Endometrial microvascular endothelial cells (primary cell): ENCODE results near the gene KHK. TPM values are rescaled to one million over a fixed set of nuclear protein-coding genes. Genes with fewer than 3 reads are reported as not detected.
"Not testable (repeated sequence)": the region's sequence is repeated elsewhere in the genome, so short reads cannot be mapped to it uniquely, and the experiment has no call there.

Experiments used
- in situ Hi-C: cut with HindIII; loops from 2 replicates; pipeline ENCODE4 v1.10.0; 2017; ENCODE audit warnings: low sequenced_read_pairs, low pct_unique_long_range_greater_than_20kb; ENCODE audit errors: inconsistent ontology term
- total RNA-seq: library from RNA; depleted of rRNA; stranded (reverse); fragments of >200 nt; gene quantifications from one replicate; pipeline ENCODE4 v1.2.3, GENCODE V29; 2015; ENCODE audit errors: inconsistent ontology term

The KHK gene
- total RNA-seq, 1 donor from 2014 or later = 4.6 TPM

- in situ Hi-C loops = no loop called here
These were observed 29.4 kb upstream of the KHK start for GRCh38 chr2:27057184-27057583.

DNA sequence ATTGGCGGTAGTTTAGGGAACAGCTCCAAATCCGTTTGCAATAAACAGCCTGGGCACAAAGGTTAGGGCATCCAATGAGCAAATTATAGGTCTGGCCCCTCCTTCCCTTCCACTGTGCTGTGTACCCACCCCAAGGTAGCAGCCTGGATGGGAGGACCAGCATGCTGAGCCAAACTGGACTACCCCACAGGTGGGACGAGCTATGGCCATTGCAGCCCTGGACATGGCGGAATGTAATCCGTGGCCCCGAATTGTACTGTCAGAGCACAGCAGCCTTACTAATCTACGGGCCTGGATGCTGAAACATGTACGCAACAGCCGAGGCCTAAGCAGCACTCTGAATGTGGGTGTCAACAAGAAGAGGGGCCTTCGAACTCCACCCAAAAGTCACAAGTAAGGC lies 28.4 kb upstream of the KHK start:
- in situ Hi-C loops = no loop called here

DNA sequence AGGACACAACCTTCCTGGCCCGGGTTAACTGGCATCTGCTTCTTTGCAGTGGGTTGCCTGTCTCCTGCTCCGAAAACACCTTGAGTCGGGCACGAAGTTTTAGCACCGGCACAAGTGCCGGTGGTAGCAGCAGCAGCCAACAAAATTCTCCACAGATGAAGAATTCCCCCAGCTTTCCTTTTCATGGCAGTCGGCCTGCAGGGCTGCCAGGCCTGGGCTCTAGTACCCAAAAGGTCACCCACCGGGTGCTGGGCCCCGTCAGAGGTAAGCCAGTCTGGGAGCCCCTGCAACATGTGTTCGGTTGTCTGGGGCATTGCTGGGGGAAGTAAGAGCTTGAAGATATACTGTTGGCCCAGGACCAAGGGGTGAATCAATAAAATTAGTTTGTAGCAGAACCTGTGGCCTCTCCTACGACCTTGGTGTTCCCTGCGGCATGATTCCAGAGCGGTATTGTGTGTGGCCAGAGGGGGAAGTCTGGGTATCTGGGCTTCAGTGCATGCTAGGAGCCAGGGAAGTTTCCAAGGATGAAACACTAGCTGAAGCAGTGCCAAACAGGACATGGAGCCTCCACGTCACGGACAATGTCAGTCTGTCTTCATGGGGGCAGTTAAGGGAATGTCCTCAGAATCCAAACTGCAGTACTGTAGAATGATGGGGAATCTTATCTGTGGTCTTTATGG lies 27.3 kb upstream of the KHK start:
- in situ Hi-C loops = no loop called here

- in situ Hi-C loops = no loop called here
These were observed 26.2 kb upstream of the KHK start for GRCh38 chr2:27060323-27060722.

DNA sequence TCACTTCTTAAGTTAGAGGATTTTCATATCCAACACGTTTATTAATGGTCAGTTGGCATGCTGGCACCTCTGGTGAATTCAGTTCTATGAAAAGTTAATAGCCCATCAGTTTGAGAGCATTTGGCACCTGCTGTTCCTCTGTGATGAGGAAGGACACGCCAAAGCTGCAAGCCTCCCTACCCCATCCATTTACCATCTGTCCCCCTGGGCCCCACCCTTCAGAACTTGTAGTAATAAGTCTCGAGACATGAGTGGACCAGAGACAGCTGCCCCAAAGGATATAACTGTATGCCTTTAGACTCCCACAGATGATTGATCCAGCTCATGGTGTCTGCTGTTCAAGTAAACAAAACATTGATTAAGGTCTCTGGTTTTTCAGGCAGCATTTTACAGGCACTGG lies 21.4 kb upstream of the KHK start:
- in situ Hi-C loops = no loop called here

- in situ Hi-C loops = no loop called here
These were observed 19.2 kb upstream of the KHK start for GRCh38 chr2:27067385-27067784.

- in situ Hi-C loops = no loop called here
These were observed 17.1 kb upstream of the KHK start for GRCh38 chr2:27069436-27069835.

- in situ Hi-C loops = no loop called here
These were observed 16.5 kb upstream of the KHK start for GRCh38 chr2:27069961-27070618.

GRCh38 chr2:27070653-27071276 lies 15.8 kb upstream of the KHK start:
- in situ Hi-C loops = no loop called here

DNA sequence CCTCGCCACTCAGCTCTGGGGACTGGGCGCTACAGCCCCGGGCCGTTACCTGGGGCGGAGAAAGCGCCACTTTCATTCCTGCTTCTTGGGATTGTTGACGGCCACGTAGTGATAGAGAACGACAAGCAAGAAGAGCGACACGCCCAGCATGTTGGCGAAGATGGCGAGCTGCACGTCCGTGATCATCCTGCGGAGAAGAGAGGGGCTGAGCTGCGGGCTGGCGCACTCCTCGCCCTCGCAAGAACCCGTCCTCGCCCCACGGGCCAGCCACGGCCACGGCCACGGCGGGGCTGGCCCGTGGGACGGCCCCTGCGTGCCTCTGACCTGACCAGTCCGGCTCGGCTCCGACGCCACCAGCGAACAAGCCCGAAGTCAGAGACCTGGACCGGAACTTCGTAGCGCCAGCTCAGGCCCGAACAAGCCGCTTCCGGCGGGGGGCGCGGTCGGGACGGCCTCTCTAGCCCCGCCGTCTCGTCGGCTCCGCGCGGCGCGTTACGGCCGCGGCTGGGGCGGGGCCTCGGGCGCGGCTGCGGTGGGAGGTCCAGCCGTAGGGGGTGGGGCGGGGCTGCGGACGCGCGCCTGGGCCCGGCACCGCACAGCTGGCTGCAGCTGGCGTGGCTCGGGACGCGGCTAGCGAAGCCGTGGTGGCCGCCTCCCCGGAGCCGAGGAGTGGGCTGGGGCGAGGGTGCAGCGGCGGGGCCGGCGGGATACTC lies 15.1 kb upstream of the KHK start, which contains the start of gene OST4:
OST4 (minus strand) TSS at position 378 of the 713 bp plus-strand sequence.
- in situ Hi-C loops = no loop called here

DNA sequence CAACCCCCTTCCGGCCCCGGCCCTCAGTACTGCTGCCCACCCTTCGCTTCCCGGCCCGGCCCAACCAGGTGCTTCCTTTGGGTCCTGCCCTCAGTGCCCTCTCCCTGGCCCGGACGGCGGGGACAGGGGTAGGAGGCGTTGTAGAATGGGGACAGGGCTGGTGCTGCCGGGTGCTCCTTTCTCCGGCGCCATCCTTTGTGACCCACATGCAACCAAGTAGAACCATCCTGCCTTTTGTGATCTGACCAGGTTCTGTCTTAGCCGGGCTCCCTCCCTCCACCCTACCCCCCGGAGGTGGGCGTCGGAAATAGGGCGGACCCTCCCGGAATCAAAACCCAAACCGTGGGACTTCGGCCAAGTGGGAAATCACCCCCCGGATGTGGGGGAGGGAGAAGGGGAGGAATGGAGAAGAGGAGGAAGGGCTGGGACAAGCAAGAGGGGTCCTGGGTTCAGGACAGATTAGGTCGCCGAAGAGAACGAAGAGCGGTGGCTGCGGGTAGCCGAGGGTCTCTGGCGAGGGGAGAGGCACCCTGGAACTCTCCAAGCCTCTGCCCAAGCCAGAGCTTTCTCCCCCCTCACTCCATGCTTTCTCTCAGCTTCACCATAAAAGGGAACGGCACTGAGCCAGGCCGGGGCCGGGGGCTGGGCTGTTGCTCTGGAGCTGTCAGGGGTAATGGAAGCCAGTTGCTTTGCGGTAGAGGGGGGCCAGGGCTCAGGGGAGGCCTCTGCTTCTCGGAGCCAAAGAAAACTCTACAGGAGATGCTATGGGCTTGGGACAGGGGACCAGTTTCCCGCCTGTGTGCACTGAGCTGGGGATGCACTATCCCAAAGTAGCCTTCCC lies 14.4 kb upstream of the KHK start:
- in situ Hi-C loops = no loop called here

DNA sequence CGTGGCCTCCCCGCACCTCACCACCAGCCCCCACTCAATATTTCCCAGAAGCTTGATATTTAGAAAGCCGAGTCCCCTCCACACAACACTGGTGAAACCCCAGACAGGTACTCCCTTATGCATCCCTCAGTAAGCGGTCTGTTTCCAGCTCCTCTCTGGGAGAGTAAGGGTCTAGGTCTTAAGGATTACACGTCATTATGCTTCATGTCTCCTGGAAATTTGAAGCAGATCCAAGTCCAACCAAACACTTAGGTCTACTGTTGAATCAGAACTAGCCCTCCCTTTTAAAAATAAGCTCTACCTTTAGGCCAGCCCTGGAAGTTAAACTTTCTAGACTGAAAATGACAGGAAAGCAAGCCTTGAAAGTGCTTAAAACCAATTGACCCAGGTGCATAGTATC lies 13.7 kb upstream of the KHK start:
- in situ Hi-C loops = no loop called here

GRCh38 chr2:27073782-27074181 lies 12.8 kb upstream of the KHK start:
- in situ Hi-C loops = no loop called here

- in situ Hi-C loops = no loop called here
These were observed 11.6 kb upstream of the KHK start for GRCh38 chr2:27074738-27075565.

- in situ Hi-C loops = not testable (repeated sequence)
These were observed 11.1 kb upstream of the KHK start for GRCh38 chr2:27075566-27075871.

DNA sequence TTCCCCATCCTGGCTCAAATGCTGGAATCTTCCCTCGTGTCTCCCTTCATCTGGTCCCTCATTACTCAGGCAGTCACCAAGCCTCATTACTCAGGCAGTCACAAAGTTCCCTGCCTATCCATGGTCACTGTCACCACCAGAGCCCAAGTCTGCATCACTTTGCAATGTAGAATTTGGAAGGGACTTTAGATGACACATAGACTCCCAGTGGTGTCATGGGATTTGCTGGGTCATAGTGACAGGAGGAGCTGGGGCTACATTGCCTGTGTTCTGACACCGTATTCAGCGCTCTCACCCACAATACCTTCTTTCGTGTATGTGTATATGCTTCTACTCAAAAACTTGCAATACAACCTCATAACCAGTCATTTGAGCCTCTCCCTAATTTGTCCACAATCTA lies 10.2 kb upstream of the KHK start:
- in situ Hi-C loops = no loop called here

- in situ Hi-C loops = no loop called here
These were observed 9.3 kb upstream of the KHK start for GRCh38 chr2:27077231-27077630.
